ENCODE measurements around the gene CACNB1. TPM values are rescaled to one million over a fixed set of nuclear protein-coding genes. Genes with fewer than 3 reads are reported as not detected.
A peak's percentile ranks its signal among the peaks of the same experiment; 100 is the strongest.

CACNB1 gene
- total and polyA plus RNA-seq, 2 of the 4 experiments (the other 2 are of a cell fraction), result 2.5 to 8.6 TPM

DNA sequence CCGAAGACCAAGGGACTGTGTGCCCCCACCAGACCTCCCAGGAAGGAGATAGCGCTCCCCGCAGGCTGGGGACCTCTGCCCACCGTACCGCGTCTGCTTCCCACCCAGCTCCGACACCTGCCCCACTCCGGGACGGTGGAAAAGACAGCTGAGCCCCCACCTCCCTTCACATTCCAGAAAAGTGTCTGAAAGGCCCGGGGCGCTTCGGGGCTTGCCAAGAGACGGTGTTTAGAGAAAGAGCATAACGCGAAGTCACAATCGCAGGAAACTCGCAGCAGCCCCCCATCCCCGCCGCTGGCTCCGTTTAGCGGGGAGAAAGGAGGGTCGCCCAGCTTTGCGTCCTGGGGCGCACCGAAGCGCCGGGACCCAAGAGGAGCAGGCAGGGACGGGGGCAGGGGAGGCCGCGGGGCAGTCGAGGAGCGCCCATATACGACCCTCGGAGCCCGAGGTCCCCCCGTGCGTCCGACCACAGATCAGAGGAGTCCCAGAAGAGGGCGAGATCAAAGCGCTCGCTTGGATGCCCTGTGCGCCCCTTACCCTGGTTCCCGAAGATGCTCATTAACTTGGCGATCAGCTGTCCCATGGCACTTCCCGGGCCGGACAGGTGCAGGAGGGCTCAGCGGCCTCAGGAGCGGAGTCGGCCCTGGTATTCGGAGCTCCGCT is 32.2 kb downstream of the CACNB1 start:
- peak overlapping the region; percentile 7; the same call in 1 of the 2 replicates for H3K9ac ChIP-seq (ENCODE audit: low read depth, low read length)
- no peak overlapping the region for H2BK15ac ChIP-seq (ENCODE audit: low read depth, low read length)
- H2BK120ac ChIP-seq (ENCODE audit: low read depth, low read length), result 0 out of 2 replicates have a peak overlapping the region, but pooled peaks have one; percentile 2
- H2BK20ac ChIP-seq (ENCODE audit: low read depth, low read length), result no peak overlapping the region
- no peaks in the 10 kb centered on the region for H3K79me1 ChIP-seq (ENCODE audit: low read depth in 1 of 2, low read length in 2 of 2)
- ChIA-PET CTCF (interaction anchor here (0.9 to 2.4 kb wide), 12 partner anchors 10 to 184 kb away, joined by 3 to 19 read pairs (median 4); no protein-coding TSS in a partner anchor), POLR2A (ENCODE audit: unreplicated experiment) (interaction anchor here (1.4 kb wide), 1 partner anchor 10 kb away, joined by 3 read pairs; no protein-coding TSS in a partner anchor)
- no peaks in the 10 kb centered on the region for H4K20me1 ChIP-seq (ENCODE audit: insufficient read depth, low read length)
- DNase-seq (no peak), ATAC-seq (ENCODE audit: low read depth) (peak; percentile 6)
- H2AK9ac ChIP-seq (replicated peaks; ENCODE audit: low read depth, low read length, poor library complexity), result peak overlapping the region; percentile 17
- peak overlapping the region; percentile 65 for H4K5ac ChIP-seq (ENCODE audit: low read depth, low read length)
- H3K27ac ChIP-seq (ENCODE audit: insufficient read depth, low read length), result no peak overlapping the region
- peak overlapping the region; percentile 91 for H3K4me2 ChIP-seq (ENCODE audit: low read depth, low read length)
- TF ChIP-seq FOS (IDR thresholded peaks at IDR 0.05; ENCODE audit: low read depth, low read length) (no peak), RCOR1 (IDR thresholded peaks at IDR 0.05; ENCODE audit: insufficient replicate concordance, low read length) (no peak), CEBPB (IDR thresholded peaks at IDR 0.05; ENCODE audit: low read depth, low read length) (no peak), CTCF (conservative IDR thresholded peaks at IDR 0.05; ENCODE audit: low read depth, low read length) (no peak), MAFK (IDR thresholded peaks at IDR 0.05; ENCODE audit: low read depth, low read length) (no peak), BHLHE40 (IDR thresholded peaks at IDR 0.05; ENCODE audit: low read depth, low read length) (no peak)
- H3K4me3 ChIP-seq (ENCODE audit: insufficient read depth, low read depth, low read length), result peak overlapping the region; percentile 55
- peaks cover 34% of the 10 kb centered on the region for H3K27me3 ChIP-seq (ENCODE audit: control insufficient read depth, insufficient read depth, low read length)
- H3K9me3 ChIP-seq (ENCODE audit: control insufficient read depth, insufficient read depth, low read length), result no peaks in the 10 kb centered on the region
- H4K91ac ChIP-seq (ENCODE audit: insufficient read depth, low read depth, low read length), result no peak overlapping the region
- H2AK5ac ChIP-seq (ENCODE audit: low read depth, low read length), result peak overlapping the region; percentile 25; the same call in 1 of the 2 replicates
- H3K36me3 ChIP-seq (ENCODE audit: control insufficient read depth, insufficient read depth, low read length), result no peaks in the 10 kb centered on the region
- H4K8ac ChIP-seq (ENCODE audit: low read depth in 2 of 2, low read length in 2 of 2), result peak overlapping the region; percentile 12 to 81; a peak in 2 of 4 replicates
- peaks cover 6% of the 10 kb centered on the region for H3K9me1 ChIP-seq (ENCODE audit: insufficient read depth, low read length)
- in situ Hi-C loops (cut with MboI; ENCODE audit: low sequenced_read_pairs) (no loop called here), intact Hi-C loops (cut with micrococcal nuclease) (no loop called here), dilution Hi-C loops (cut with HindIII; ENCODE audit: low sequenced_read_pairs, unreplicated experiment) (no loop called here)
- no peak overlapping the region for H3K18ac ChIP-seq (ENCODE audit: low read depth, low read length)
- no TSS peak for BruUV-seq (replicated peaks)
- H3K23ac ChIP-seq (ENCODE audit: low read depth, low read length), result peak overlapping the region; percentile 26
- H3K56ac ChIP-seq (ENCODE audit: extremely low read depth, insufficient read depth, low read length), result no peak overlapping the region; the same call in 1 of the 2 replicates
- peak overlapping the region; percentile 92 for H2AFZ ChIP-seq (replicated peaks; ENCODE audit: low read length, poor library complexity)
- peaks cover 5% of the 10 kb centered on the region; the same call in 1 of the 2 replicates for H3K4me1 ChIP-seq (ENCODE audit: control insufficient read depth, insufficient read depth, low read length)
- peak overlapping the region; percentile 10; the same call in 1 of the 2 replicates for H3K14ac ChIP-seq (replicated peaks; ENCODE audit: low read depth, low read length)
- peak overlapping the region; percentile 6 for H3K4ac ChIP-seq (ENCODE audit: low read depth, low read length)
- no peak overlapping the region for H2BK5ac ChIP-seq (ENCODE audit: low read depth, low read length, poor library complexity, severe bottlenecking)
- 4% methylated on average over 20 of the region's 51 CpGs; no CpG with 5 or more reads in 1 of the 2 experiments for WGBS, 2 experiments (ENCODE audit: extremely low coverage in 2 of 2, insufficient read length in 1 of 2)

All from IMR-90 (cell line).